Trophoblast cell (in vitro differentiated cells and primary cell): Measurements from ENCODE around the gene PCNT.

ENCODE experiments used
- DNase-seq, 2 donors: peaks; one replicate each; pipeline ENCODE4 v3.0.0-alpha.2; 2016
- H2AFZ ChIP-seq: 2 replicates; pipeline ENCODE4 v1.6.1; 2013; ENCODE audit warnings: low read length, moderate library complexity, mild to moderate bottlenecking; ENCODE audit not compliant: insufficient read depth, poor library complexity
- H2AK5ac ChIP-seq: 2 replicates; pipeline ENCODE4 v1.6.1; 2013; ENCODE audit warnings: mild to moderate bottlenecking, low read length
- H2BK120ac ChIP-seq: 2 replicates; pipeline ENCODE4 v1.6.1; 2013; ENCODE audit warnings: low read length, mild to moderate bottlenecking, moderate library complexity; ENCODE audit not compliant: insufficient read depth, poor library complexity
- H2BK12ac ChIP-seq: 2 replicates; pipeline ENCODE4 v1.6.1; 2013; ENCODE audit warnings: mild to moderate bottlenecking, low read length, moderate library complexity
- H2BK5ac ChIP-seq: 2 replicates; pipeline ENCODE4 v1.6.1; 2013; ENCODE audit warnings: low read length, low read depth, moderate library complexity, mild to moderate bottlenecking; ENCODE audit not compliant: poor library complexity
- H3K14ac ChIP-seq: 2 replicates; pipeline ENCODE4 v1.6.1; 2013; ENCODE audit warnings: mild to moderate bottlenecking, low read length
- H3K18ac ChIP-seq: 2 replicates; pipeline ENCODE4 v1.6.1; 2013; ENCODE audit warnings: mild to moderate bottlenecking, low read length
- H3K23ac ChIP-seq: 2 replicates; pipeline ENCODE4 v1.6.1; 2013; ENCODE audit warnings: low read length
- H3K27ac ChIP-seq: 2 replicates; pipeline ENCODE4 v1.5.1; 2013; ENCODE audit warnings: low read depth, mild to moderate bottlenecking, inconsistent platforms, low read length, moderate library complexity
- H3K27me3 ChIP-seq: 2 replicates; pipeline ENCODE4 v1.6.1; 2013; ENCODE audit warnings: inconsistent platforms, mild to moderate bottlenecking, low read length, moderate library complexity; ENCODE audit not compliant: insufficient read depth
- H3K36me3 ChIP-seq, 2 experiments: 1 replicate in 1 of 2; 2 replicates in 1 of 2; pipeline ENCODE4 v1.6.1; 2013; ENCODE audit warnings: low read length in 2 of 2, mild to moderate bottlenecking in 2 of 2, moderate library complexity in 1 of 2; ENCODE audit not compliant: insufficient read depth in 2 of 2, control insufficient read depth in 1 of 2
- H3K4ac ChIP-seq: 2 replicates; pipeline ENCODE4 v1.6.1; 2013; ENCODE audit warnings: low read depth, mild to moderate bottlenecking, low read length, moderate library complexity
- H3K4me1 ChIP-seq, 2 experiments: 1 replicate in 1 of 2; 2 replicates in 1 of 2; pipeline ENCODE4 v1.6.1; 2013; ENCODE audit warnings: low read length in 2 of 2, mild to moderate bottlenecking in 2 of 2, moderate library complexity in 1 of 2; ENCODE audit not compliant: insufficient read depth in 2 of 2, control insufficient read depth in 1 of 2
- H3K4me2 ChIP-seq: 2 replicates; pipeline ENCODE4 v1.6.1; 2013; ENCODE audit warnings: inconsistent platforms, mild to moderate bottlenecking, low read length, moderate library complexity
- H3K4me3 ChIP-seq: 2 replicates; pipeline ENCODE4 v1.5.1; 2013; ENCODE audit warnings: mild to moderate bottlenecking, low read depth, low read length, inconsistent platforms
- H3K79me1 ChIP-seq: one replicate; pipeline ENCODE4 v1.6.1; 2013; ENCODE audit warnings: low read length
- H3K79me2 ChIP-seq: 2 replicates; pipeline ENCODE4 v1.6.1; 2013; ENCODE audit warnings: low read length, mild to moderate bottlenecking; ENCODE audit not compliant: control insufficient read depth, insufficient read depth, poor library complexity
- H3K9ac ChIP-seq: 2 replicates; pipeline ENCODE4 v1.6.1; 2013; ENCODE audit warnings: mild to moderate bottlenecking, low read length
- H3K9me3 ChIP-seq: 2 replicates; pipeline ENCODE4 v1.6.1; 2013; ENCODE audit warnings: low read depth, mild to moderate bottlenecking, control low read depth, inconsistent platforms, low read length; ENCODE audit not compliant: insufficient read depth
- H4K12ac ChIP-seq: 2 replicates; pipeline ENCODE4 v1.6.1; 2013; ENCODE audit warnings: low read depth, mild to moderate bottlenecking, low read length, moderate library complexity
- H4K8ac ChIP-seq: 2 replicates; pipeline ENCODE4 v1.6.1; 2013; ENCODE audit warnings: low read depth, mild to moderate bottlenecking, low read length, moderate library complexity
- H4K91ac ChIP-seq: one replicate; pipeline ENCODE4 v1.6.1; 2013; ENCODE audit warnings: low read depth, mild to moderate bottlenecking, low read length, moderate library complexity
- WGBS: extraction: QIAGEN DNeasy Blood & Tissue Kit; methylation state at CpG from one replicate; pipeline ENCODE4 v1.1.7; 2013; ENCODE audit warnings: missing lambda C conversion rate; ENCODE audit not compliant: insufficient read length, insufficient coverage; ENCODE audit errors: extremely low coverage; 5-methylcytosine and 5-hydroxymethylcytosine counted together

The PCNT gene

DNA sequence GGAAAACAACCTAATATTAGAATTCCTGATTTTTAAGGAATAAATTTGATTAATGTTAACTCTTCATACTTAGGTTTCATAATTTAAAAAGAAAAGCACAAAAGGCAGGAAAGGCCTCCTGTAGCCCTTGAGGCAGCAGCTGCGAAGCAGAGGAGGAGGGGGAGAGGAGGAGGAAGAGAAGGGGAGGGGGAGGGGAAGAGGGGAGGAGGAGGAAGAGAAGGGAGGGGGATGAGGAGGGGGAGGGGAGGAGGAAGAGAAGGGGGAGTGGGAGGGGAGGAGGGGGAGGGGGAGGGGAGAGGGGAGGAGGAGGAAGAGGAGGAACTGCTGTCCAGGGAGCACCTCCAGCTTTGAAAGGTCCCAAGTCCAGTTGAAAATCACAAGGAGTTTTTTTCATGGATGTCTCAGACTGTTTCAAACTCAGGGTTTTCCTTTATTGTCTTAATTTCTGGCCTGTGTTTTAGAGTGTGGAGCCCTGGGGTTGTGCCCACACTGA lies 99.6 kb downstream of the PCNT start:
- Histone ChIP-seq H3K4ac (no peak overlapping the region), H3K23ac (no peak overlapping the region), H3K4me3 (no peak overlapping the region), H3K4me2 (no peak overlapping the region), H2BK120ac (no peak overlapping the region), H3K27me3 (no peaks in the 10 kb centered on the region), H3K14ac (no peak overlapping the region), H3K36me3 (peaks cover 68 to 73% of the 10 kb centered on the region in 2 experiments), H3K79me1 (no peaks in the 10 kb centered on the region), H4K91ac (no peak overlapping the region), H3K9me3 (peaks cover 3% of the 10 kb centered on the region), H3K4me1 (no peaks in the 10 kb centered on the region), H3K18ac (no peak overlapping the region), H4K12ac (no peak overlapping the region), H2AK5ac (no peak overlapping the region), H3K79me2 (no peaks in the 10 kb centered on the region), H2AFZ (no peak overlapping the region), H2BK5ac (no peak overlapping the region), H3K9ac (no peak overlapping the region), H3K27ac (no peak overlapping the region), H2BK12ac (no peak overlapping the region), H4K8ac (no peak overlapping the region)
- no peak for DNase-seq
- WGBS, result no CpG with 5 or more reads among the region's 1 CpG

DNA sequence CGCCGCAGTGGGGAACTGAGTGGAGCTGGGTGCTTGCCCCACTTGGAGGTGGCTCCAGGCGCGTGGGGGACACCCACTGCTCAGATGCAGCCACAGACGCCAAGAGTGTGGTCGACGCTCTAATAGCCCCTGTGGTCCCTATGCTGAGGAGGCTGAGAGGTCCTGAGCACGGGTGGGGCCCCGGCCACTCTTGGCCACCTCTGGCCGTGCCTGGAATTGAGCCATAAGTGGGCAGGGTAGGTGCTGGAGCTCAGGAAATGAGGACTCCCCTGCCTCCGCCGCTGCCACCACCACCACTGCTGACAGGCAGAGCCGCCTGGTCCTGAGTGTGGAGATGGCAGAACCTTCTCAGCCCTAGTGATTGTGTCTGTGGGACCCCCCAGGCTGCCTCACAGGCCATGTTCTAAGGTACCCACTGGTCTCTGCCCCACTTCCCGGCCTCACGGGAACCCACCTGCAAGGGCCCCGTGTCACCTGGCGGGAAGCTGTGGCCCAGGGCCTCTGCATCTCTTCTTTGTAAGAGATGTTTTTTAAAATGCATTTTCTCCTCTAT lies 100.2 kb downstream of the PCNT start:
- Histone ChIP-seq H3K36me3 (peaks cover 68 to 74% of the 10 kb centered on the region in 2 experiments), H3K14ac (no peak overlapping the region), H3K4me2 (no peak overlapping the region), H3K79me1 (no peaks in the 10 kb centered on the region), H3K9me3 (peaks cover 3% of the 10 kb centered on the region), H3K9ac (no peak overlapping the region), H2AFZ (no peak overlapping the region), H3K4me3 (no peak overlapping the region), H4K12ac (no peak overlapping the region), H3K18ac (no peak overlapping the region), H3K4ac (no peak overlapping the region), H3K27me3 (no peaks in the 10 kb centered on the region), H4K91ac (no peak overlapping the region), H3K23ac (no peak overlapping the region), H3K79me2 (no peaks in the 10 kb centered on the region), H2BK5ac (no peak overlapping the region), H2AK5ac (no peak overlapping the region), H3K4me1 (no peaks in the 10 kb centered on the region), H2BK12ac (no peak overlapping the region), H2BK120ac (no peak overlapping the region), H3K27ac (no peak overlapping the region), H4K8ac (no peak overlapping the region)
- no peak for DNase-seq
- no CpG with 5 or more reads among the region's 17 CpGs for WGBS

DNA sequence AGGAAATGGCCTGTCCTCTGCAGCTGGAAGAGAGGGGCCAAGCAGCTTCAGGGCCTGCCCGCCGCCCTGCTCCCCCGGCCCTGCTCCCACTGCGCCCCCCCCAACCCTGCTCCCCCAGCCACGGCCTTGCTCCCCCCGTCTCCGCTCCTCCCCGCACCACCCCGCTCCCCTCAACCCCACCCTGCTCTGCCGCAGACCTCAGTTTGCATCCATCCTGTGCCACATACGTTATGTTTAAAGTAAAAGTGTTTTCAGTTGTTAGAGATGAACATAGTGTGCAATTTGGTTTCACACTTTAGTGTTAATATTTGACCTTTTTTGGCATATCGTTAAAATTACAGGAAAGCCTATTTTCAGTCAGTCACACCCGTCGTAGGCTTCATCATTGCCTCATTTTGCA lies 100.7 kb downstream of the PCNT start:
- no peak overlapping the region for H2AK5ac ChIP-seq
- WGBS, result no CpG with 5 or more reads among the region's 14 CpGs
- H3K9me3 ChIP-seq, result peaks cover 2% of the 10 kb centered on the region
- no peak overlapping the region for H2BK5ac ChIP-seq
- no peak overlapping the region for H3K4me3 ChIP-seq
- peaks cover 66 to 70% of the 10 kb centered on the region in 2 experiments for H3K36me3 ChIP-seq
- no peak overlapping the region for H3K4me2 ChIP-seq
- H2BK12ac ChIP-seq, result no peak overlapping the region
- H3K4me1 ChIP-seq, result no peaks in the 10 kb centered on the region
- H4K91ac ChIP-seq, result no peak overlapping the region
- no peak overlapping the region for H3K27ac ChIP-seq
- no peak overlapping the region for H2BK120ac ChIP-seq
- DNase-seq, result no peak
- H3K18ac ChIP-seq, result no peak overlapping the region
- H3K4ac ChIP-seq, result no peak overlapping the region
- H3K79me1 ChIP-seq, result no peaks in the 10 kb centered on the region
- no peak overlapping the region for H3K14ac ChIP-seq
- no peak overlapping the region for H3K9ac ChIP-seq
- no peak overlapping the region for H4K8ac ChIP-seq
- H3K27me3 ChIP-seq, result no peaks in the 10 kb centered on the region
- H3K79me2 ChIP-seq, result no peaks in the 10 kb centered on the region
- H4K12ac ChIP-seq, result no peak overlapping the region
- no peak overlapping the region for H2AFZ ChIP-seq
- H3K23ac ChIP-seq, result no peak overlapping the region

DNA sequence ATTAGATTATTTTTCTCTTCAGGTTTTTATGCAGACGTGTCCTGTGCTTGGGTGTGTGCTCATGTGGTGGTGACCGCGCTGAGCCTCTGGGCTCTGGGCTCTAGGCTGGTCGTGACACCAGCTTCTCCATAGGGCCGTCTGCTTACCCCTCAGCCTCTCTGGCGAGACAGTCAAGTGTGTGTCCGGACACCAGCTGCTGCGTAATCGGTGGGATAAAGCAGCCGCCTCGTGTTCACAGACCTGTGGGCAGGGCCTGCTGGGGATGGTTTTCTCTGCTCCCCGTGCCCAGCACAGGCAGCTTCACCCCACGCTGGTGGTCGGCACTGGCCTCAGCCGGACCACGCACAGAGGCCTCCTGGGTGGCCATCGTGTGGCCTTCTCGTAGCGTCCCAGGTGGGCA lies 101.1 kb downstream of the PCNT start:
- H3K9me3 ChIP-seq, result peaks cover 2% of the 10 kb centered on the region
- H3K4me3 ChIP-seq, result no peak overlapping the region
- H4K8ac ChIP-seq, result no peak overlapping the region
- H3K18ac ChIP-seq, result no peak overlapping the region
- no peak overlapping the region for H2AFZ ChIP-seq
- no peaks in the 10 kb centered on the region for H3K79me2 ChIP-seq
- H2BK120ac ChIP-seq, result no peak overlapping the region
- no peaks in the 10 kb centered on the region for H3K4me1 ChIP-seq
- no peak overlapping the region for H2BK12ac ChIP-seq
- no peak overlapping the region for H3K4me2 ChIP-seq
- H4K12ac ChIP-seq, result no peak overlapping the region
- H3K14ac ChIP-seq, result no peak overlapping the region
- no peak overlapping the region for H3K23ac ChIP-seq
- peaks cover 66 to 70% of the 10 kb centered on the region in 2 experiments for H3K36me3 ChIP-seq
- H3K9ac ChIP-seq, result no peak overlapping the region
- H3K79me1 ChIP-seq, result no peaks in the 10 kb centered on the region
- H4K91ac ChIP-seq, result no peak overlapping the region
- no peak overlapping the region for H3K27ac ChIP-seq
- no peak for DNase-seq
- no peaks in the 10 kb centered on the region for H3K27me3 ChIP-seq
- no peak overlapping the region for H3K4ac ChIP-seq
- no CpG with 5 or more reads among the region's 19 CpGs for WGBS
- no peak overlapping the region for H2BK5ac ChIP-seq
- no peak overlapping the region for H2AK5ac ChIP-seq
